ENCODE measurements around the gene PRKAR1B. TPM values are rescaled to one million over a fixed set of nuclear protein-coding genes. Genes with fewer than 3 reads are reported as not detected.

The PRKAR1B gene
- total RNA-seq, 2 donors from 2014 or later, result 2.0 to 3.4 TPM

DNA sequence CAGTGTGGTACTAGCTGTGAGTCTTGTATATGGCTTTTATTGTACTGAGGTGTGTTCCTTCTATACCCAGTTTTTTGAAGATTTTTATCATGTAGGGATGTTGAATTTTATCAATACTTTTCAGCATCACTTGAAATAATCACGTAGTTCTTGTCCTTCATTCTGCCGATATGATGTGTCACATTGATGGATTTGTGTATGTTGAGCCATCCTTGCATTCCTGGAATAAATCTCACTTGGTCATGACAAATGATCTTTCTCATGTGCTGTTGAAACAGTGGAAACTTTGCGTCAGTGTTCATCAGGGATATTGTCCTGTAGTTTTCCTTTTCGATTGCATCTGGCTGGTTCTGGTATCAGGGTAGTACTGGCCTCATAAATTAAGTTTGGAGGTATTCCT lies 7.1 kb upstream of the PRKAR1B start:
- H3K9me3 ChIP-seq, result no peaks in the 10 kb centered on the region
- H3K27me3 ChIP-seq, result no peaks in the 10 kb centered on the region

DNA sequence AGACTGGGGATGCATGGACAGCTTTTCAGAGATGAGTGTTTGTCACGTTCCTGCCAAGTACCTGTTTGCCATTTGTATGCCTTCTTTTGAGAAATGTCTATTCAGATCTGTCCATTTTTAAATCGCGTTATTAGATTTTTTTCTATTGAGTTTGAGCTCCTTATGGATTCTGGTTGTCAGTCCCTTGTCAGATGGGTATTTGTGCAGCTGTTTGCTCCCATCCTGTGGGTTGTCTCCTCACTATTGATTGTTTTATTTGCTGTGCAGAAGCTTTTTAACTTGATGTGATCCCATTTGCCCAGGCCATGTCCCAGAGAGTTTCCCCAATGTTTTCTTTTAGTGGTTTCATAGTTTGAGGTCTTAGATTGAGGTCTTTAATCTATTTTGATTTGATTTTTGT lies 5.5 kb upstream of the PRKAR1B start:
- no peak for DNase-seq
- Histone ChIP-seq H3K27ac (peak overlapping the region; percentile 1 to 64 (median 18)), H3K36me3 (replicated peaks in 1 of 2; ENCODE audit: insufficient read depth in 1 of 2, low read depth in 2 of 2) (no peaks in the 10 kb centered on the region), H3K4me1 (peaks cover 23% of the 10 kb centered on the region), H3K9me3 (no peaks in the 10 kb centered on the region), H3K27me3 (no peaks in the 10 kb centered on the region), H3K4me3 (no peak overlapping the region)
- 55 to 61% methylated on average over 3 of the region's 3 CpGs for WGBS, 2 donors
- ATAC-seq, result no peak
- TF ChIP-seq, protein P1, sequence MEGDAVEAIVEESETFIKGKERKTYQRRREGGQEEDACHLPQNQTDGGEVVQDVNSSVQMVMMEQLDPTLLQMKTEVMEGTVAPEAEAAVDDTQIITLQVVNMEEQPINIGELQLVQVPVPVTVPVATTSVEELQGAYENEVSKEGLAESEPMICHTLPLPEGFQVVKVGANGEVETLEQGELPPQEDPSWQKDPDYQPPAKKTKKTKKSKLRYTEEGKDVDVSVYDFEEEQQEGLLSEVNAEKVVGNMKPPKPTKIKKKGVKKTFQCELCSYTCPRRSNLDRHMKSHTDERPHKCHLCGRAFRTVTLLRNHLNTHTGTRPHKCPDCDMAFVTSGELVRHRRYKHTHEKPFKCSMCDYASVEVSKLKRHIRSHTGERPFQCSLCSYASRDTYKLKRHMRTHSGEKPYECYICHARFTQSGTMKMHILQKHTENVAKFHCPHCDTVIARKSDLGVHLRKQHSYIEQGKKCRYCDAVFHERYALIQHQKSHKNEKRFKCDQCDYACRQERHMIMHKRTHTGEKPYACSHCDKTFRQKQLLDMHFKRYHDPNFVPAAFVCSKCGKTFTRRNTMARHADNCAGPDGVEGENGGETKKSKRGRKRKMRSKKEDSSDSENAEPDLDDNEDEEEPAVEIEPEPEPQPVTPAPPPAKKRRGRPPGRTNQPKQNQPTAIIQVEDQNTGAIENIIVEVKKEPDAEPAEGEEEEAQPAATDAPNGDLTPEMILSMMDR (IDR thresholded peaks at IDR 0.05), result no peak
- no peak for TF ChIP-seq POLR2A (IDR thresholded peaks at IDR 0.05)
- intact Hi-C loops (cut with DNase I), result loop anchor here (5.0 kb wide), 1 partner anchor 415 kb away; no protein-coding TSS in a partner anchor

More for the DNA sequence above, 7.1 kb upstream of the PRKAR1B start:
- DNase-seq (no peak), ATAC-seq (no peak)
- 95 to 97% methylated on average over 4 of the region's 4 CpGs for WGBS, 2 donors
- TF ChIP-seq, protein P1 (IDR thresholded peaks at IDR 0.05), result no peak
- no peak for TF ChIP-seq POLR2A (IDR thresholded peaks at IDR 0.05)
- intact Hi-C loops (cut with DNase I), result loop anchor here (5.0 kb wide), 1 partner anchor 417 kb away; no protein-coding TSS in a partner anchor
- H3K4me3 ChIP-seq, result no peak overlapping the region
- H3K36me3 ChIP-seq (replicated peaks in 1 of 2; ENCODE audit: insufficient read depth in 1 of 2, low read depth in 2 of 2), result no peaks in the 10 kb centered on the region
- no peak overlapping the region for H3K27ac ChIP-seq
- peaks cover 11% of the 10 kb centered on the region for H3K4me1 ChIP-seq

DNA sequence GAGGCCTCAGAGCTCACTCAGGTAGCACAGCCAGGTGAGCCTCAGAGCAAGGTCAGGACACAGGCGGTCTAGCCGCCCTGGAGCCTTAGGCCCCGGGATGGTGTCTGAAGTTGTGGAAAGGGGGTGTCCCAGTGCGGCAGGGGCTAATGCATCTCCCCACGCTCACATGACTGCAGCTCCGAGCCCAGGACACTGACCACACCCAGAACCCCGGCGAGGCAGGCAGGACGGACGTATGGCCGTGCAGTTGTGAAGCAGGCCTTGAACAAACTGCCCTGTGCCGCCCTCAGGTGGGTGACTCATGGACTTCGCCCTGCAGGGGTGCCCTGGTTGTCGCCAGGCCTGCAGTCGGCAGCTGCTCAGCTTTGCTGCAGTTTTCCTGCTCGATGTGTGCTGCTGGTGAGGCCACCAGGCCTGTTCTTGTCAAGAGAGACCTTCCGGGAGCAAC lies 5.0 kb upstream of the PRKAR1B start:
- H3K9me3 ChIP-seq, result no peaks in the 10 kb centered on the region
- H3K27me3 ChIP-seq, result no peaks in the 10 kb centered on the region
- WGBS, 2 donors, result 23 to 86% methylated on average over 1 to 14 of the region's 17 CpGs
- H3K4me1 ChIP-seq, result peaks cover 23% of the 10 kb centered on the region
- no peak overlapping the region for H3K4me3 ChIP-seq
- no peaks in the 10 kb centered on the region for H3K36me3 ChIP-seq (replicated peaks in 1 of 2; ENCODE audit: insufficient read depth in 1 of 2, low read depth in 2 of 2)
- TF ChIP-seq POLR2A (IDR thresholded peaks at IDR 0.05), result no peak
- TF ChIP-seq, protein P1 (IDR thresholded peaks at IDR 0.05), result peak in 5 of 7 experiments; percentile 36 to 74 (median 57)
- intact Hi-C loops (cut with DNase I), result loop anchor here (5.0 kb wide), 1 partner anchor 415 kb away; no protein-coding TSS in a partner anchor
- H3K27ac ChIP-seq, result peak overlapping the region; percentile 1 to 64 (median 18)
- peak; percentile 60 to 88 (median 85) for DNase-seq
- ATAC-seq, result peak; percentile 83

DNA sequence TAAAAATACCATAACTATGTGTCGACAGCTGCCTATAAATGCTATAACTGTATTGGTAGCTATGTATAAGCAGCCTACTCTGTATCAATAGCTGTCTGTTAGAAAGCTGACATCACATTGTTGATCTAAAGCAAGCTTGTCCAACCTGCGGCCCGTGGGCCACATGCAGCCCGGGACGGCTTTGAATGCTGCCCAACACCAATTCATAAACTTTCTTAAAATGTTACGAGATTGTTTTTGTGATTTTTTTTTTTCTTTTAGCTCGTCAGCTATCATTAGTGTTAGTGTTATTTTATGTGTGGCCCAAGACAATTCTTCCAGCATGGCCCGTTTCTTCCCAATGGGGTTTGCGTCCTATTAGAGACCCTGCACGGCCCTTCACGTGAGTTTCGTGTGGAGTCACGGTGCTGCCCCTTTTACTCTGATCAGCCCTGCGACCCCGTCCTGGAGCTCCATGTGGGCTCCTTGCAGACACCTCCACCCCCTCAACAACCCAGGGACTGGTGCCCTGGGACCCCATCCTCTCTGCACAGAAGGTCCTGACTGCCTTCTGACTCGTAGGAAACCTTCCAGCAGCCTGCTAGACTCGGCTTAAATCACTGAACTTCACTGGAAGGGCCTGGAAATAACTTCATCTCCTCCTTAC lies 4.5 kb upstream of the PRKAR1B start:
- peak overlapping the region; percentile 1 to 64 (median 18) for H3K27ac ChIP-seq
- no peak for TF ChIP-seq POLR2A (IDR thresholded peaks at IDR 0.05)
- no peak for ATAC-seq
- no peaks in the 10 kb centered on the region for H3K9me3 ChIP-seq
- no peak for DNase-seq
- peaks cover 23% of the 10 kb centered on the region for H3K4me1 ChIP-seq
- 88 to 94% methylated on average over 13 to 17 of the region's 17 CpGs for WGBS, 2 donors
- H3K36me3 ChIP-seq (replicated peaks in 1 of 2; ENCODE audit: insufficient read depth in 1 of 2, low read depth in 2 of 2), result no peaks in the 10 kb centered on the region
- no peak overlapping the region for H3K4me3 ChIP-seq
- no peaks in the 10 kb centered on the region for H3K27me3 ChIP-seq
- intact Hi-C loops (cut with DNase I), result loop anchor here (5.0 kb wide), 1 partner anchor 414 kb away; no protein-coding TSS in a partner anchor

DNA sequence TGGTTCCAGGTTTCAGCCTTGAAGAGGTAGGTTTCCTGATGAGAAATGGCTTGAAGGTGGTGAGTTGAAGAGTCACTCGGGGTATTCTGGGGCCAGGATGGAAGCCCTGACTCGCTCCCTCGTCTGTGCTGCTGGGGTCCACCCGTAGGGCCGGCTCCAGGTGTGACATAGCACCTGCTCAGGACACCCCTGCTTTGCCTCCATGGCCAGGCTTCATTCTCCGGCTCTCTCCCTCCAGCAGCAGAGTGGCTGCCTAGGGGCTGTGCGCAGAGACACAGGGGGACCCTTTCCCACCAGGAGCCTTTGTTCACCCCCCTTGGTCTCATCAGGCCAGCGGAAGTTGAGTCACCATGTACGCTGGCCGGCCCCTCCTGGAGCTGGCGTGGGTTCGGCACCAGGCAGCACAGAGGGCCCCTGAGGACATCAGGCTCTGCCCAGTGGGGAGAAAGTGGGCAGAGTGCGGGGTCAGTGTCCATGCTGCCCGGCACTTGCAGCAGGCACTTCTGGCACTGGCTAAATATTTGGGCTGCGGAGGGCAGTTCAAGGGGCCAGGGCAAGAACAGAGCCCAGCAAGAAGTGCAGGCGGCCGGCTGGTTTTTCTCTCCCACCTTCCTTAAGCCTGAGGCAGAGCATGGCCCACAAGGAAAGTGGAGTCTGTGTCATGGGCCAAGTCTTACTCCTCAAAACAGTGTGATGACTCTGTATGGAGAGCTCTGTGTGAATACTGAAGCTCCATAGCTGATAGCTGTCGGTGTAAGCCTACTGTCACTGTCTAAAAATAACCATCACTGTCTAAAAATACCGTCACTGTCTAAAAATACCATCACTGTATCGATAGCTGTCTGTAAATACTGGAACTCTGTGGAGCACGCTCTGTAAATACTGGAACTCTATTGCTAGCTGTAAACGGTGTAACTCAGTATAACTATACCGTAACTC lies 3.7 kb upstream of the PRKAR1B start:
- no peaks in the 10 kb centered on the region for H3K9me3 ChIP-seq
- TF ChIP-seq, protein P1 (IDR thresholded peaks at IDR 0.05), result no peak
- TF ChIP-seq POLR2A (IDR thresholded peaks at IDR 0.05), result no peak
- peaks cover 29% of the 10 kb centered on the region for H3K4me1 ChIP-seq
- H3K27me3 ChIP-seq, result no peaks in the 10 kb centered on the region
- no peak overlapping the region for H3K27ac ChIP-seq
- WGBS, 2 donors, result 85 to 86% methylated on average over 12 to 23 of the region's 23 CpGs
- H3K36me3 ChIP-seq (replicated peaks in 1 of 2; ENCODE audit: insufficient read depth in 1 of 2, low read depth in 2 of 2), result no peaks in the 10 kb centered on the region
- intact Hi-C loops (cut with DNase I), result loop anchor here (5.0 kb wide), 1 partner anchor 413 kb away; no protein-coding TSS in a partner anchor
- ATAC-seq, result no peak
- no peak for DNase-seq
- no peak overlapping the region for H3K4me3 ChIP-seq
